GM19438 (cell line): ENCODE results near the gene FKBP9.

ENCODE experiments used
- ATAC-seq: cut with Tn5 transposase; IDR thresholded peaks from one replicate; pipeline ENCODE4 v1.9.1; 2021; ENCODE audit warnings: low read depth; ENCODE audit not compliant: unreplicated experiment

FKBP9 gene

DNA sequence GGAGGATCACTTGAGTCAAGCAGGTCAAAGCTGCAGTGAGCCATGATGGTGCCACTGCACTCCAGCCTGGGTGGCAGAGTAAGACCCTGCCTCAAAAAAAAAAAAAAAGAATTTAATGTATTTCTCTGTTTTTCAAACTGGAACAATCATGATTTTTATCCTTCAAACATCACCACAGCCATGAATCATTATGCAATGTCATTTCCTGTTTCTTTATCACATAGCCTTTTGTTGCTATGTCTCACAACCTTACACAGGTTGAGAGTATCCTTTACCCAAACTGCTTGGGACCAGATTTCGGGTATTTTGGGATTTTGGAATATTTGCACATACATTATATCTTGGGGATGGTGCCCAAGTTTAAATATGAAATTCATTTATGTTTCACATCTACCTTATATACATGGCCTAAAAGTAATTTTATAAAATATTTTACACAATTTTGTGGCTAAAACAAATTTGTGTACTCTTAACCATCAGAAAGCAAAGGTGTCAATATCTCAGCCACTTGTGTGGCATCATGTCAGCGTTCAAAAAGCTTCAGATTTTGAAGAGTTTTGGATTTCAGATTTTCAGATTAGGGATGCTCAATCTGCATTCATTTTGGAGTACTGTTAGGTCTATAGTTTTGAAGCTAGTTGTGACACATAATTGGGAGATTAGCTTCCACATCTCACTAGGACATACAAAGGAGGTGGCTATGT lies 97.2 kb downstream of the FKBP9 start:
- ATAC-seq = no peak

GRCh38 chr7:33055158-33055557 lies 97.9 kb downstream of the FKBP9 start:
- ATAC-seq = no peak
